Measurements from ENCODE around the gene PAPPA. TPM values are rescaled to one million over a fixed set of nuclear protein-coding genes. Genes with fewer than 3 reads are reported as not detected.

Gene PAPPA
- total RNA-seq, 1 donor: 56.5 TPM

GRCh38 chr9:116287721-116288120, 134.1 kb downstream of the PAPPA start:
- peak overlapping the region; percentile 75 for H3K27ac ChIP-seq (ENCODE audit: low read depth, low read length)
- peak overlapping the region; percentile 36 for H3K4me2 ChIP-seq (ENCODE audit: insufficient read depth, low read length)
- no peak for DNase-seq (ENCODE audit: insufficient read length, low spot score, missing footprints)
- TF ChIP-seq, protein P1, sequence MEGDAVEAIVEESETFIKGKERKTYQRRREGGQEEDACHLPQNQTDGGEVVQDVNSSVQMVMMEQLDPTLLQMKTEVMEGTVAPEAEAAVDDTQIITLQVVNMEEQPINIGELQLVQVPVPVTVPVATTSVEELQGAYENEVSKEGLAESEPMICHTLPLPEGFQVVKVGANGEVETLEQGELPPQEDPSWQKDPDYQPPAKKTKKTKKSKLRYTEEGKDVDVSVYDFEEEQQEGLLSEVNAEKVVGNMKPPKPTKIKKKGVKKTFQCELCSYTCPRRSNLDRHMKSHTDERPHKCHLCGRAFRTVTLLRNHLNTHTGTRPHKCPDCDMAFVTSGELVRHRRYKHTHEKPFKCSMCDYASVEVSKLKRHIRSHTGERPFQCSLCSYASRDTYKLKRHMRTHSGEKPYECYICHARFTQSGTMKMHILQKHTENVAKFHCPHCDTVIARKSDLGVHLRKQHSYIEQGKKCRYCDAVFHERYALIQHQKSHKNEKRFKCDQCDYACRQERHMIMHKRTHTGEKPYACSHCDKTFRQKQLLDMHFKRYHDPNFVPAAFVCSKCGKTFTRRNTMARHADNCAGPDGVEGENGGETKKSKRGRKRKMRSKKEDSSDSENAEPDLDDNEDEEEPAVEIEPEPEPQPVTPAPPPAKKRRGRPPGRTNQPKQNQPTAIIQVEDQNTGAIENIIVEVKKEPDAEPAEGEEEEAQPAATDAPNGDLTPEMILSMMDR (IDR thresholded peaks at IDR 0.05; ENCODE audit: extremely low read depth, low read depth, low read length): no peak
- H3K9me3 ChIP-seq (ENCODE audit: low read depth, low read length): no peaks in the 10 kb centered on the region
- H3K27me3 ChIP-seq (ENCODE audit: insufficient read depth, low read length): no peaks in the 10 kb centered on the region
- H3K79me2 ChIP-seq (ENCODE audit: insufficient read depth, low read length): no peaks in the 10 kb centered on the region
- H3K4me3 ChIP-seq (ENCODE audit: insufficient read depth, low read length): no peak overlapping the region
- H2AFZ ChIP-seq (ENCODE audit: low read length): no peak overlapping the region
- H4K20me1 ChIP-seq (ENCODE audit: insufficient read depth, low read length): no peaks in the 10 kb centered on the region
- no peaks in the 10 kb centered on the region for H3K36me3 ChIP-seq (ENCODE audit: insufficient read depth, low read length)
- peaks cover 26% of the 10 kb centered on the region for H3K4me1 ChIP-seq (ENCODE audit: insufficient read depth, low read length)

GRCh38 chr9:116288658-116289057, 135.1 kb downstream of the PAPPA start:
- Histone ChIP-seq H2AFZ (ENCODE audit: low read length) (no peak overlapping the region), H3K4me3 (ENCODE audit: insufficient read depth, low read length) (peak overlapping the region; percentile 29), H4K20me1 (ENCODE audit: insufficient read depth, low read length) (no peaks in the 10 kb centered on the region), H3K4me2 (ENCODE audit: insufficient read depth, low read length) (peak overlapping the region; percentile 76), H3K4me1 (ENCODE audit: insufficient read depth, low read length) (peaks cover 26% of the 10 kb centered on the region), H3K79me2 (ENCODE audit: insufficient read depth, low read length) (no peaks in the 10 kb centered on the region), H3K9me3 (ENCODE audit: low read depth, low read length) (no peaks in the 10 kb centered on the region), H3K27me3 (ENCODE audit: insufficient read depth, low read length) (no peaks in the 10 kb centered on the region), H3K27ac (ENCODE audit: low read depth, low read length) (peak overlapping the region; percentile 58), H3K36me3 (ENCODE audit: insufficient read depth, low read length) (no peaks in the 10 kb centered on the region)
- DNase-seq (ENCODE audit: insufficient read length, low spot score, missing footprints): peak; percentile 83
- TF ChIP-seq, protein P1 (IDR thresholded peaks at IDR 0.05; ENCODE audit: extremely low read depth, low read depth, low read length): no peak

DNA sequence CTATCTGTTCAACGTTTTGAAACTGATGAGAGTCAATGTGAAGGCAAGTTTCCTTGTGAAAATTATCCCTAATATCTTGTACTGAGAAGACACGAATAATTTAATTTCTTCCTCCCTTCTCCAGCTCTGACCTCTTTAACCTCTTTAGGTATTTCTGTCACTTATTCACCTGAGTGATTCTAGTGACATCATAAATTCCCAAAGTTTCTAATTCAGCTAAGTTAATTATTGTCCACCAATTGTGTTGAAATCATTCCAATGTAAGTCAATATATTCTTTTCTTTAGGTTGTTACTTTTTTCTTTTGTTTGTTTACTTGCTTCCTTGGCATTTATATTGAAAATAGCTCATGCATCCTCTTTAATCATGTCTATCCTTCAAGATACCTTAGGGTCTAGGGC, 143.8 kb downstream of the PAPPA start:
- no peak overlapping the region for H3K4me2 ChIP-seq (ENCODE audit: insufficient read depth, low read length)
- no peaks in the 10 kb centered on the region for H3K79me2 ChIP-seq (ENCODE audit: insufficient read depth, low read length)
- no peaks in the 10 kb centered on the region for H4K20me1 ChIP-seq (ENCODE audit: insufficient read depth, low read length)
- TF ChIP-seq, protein P1 (IDR thresholded peaks at IDR 0.05; ENCODE audit: extremely low read depth, low read depth, low read length): no peak
- no peaks in the 10 kb centered on the region for H3K27me3 ChIP-seq (ENCODE audit: insufficient read depth, low read length)
- no peak overlapping the region for H3K4me3 ChIP-seq (ENCODE audit: insufficient read depth, low read length)
- no peaks in the 10 kb centered on the region for H3K4me1 ChIP-seq (ENCODE audit: insufficient read depth, low read length)
- H3K27ac ChIP-seq (ENCODE audit: low read depth, low read length): no peak overlapping the region
- H3K36me3 ChIP-seq (ENCODE audit: insufficient read depth, low read length): no peaks in the 10 kb centered on the region
- no peak for DNase-seq (ENCODE audit: insufficient read length, low spot score, missing footprints)
- no peaks in the 10 kb centered on the region for H3K9me3 ChIP-seq (ENCODE audit: low read depth, low read length)
- H2AFZ ChIP-seq (ENCODE audit: low read length): no peak overlapping the region

GRCh38 chr9:116298249-116298648, 144.7 kb downstream of the PAPPA start:
- Histone ChIP-seq H3K27ac (ENCODE audit: low read depth, low read length) (no peak overlapping the region), H3K36me3 (ENCODE audit: insufficient read depth, low read length) (peaks cover 8% of the 10 kb centered on the region), H3K4me2 (ENCODE audit: insufficient read depth, low read length) (no peak overlapping the region), H3K79me2 (ENCODE audit: insufficient read depth, low read length) (no peaks in the 10 kb centered on the region), H3K9me3 (ENCODE audit: low read depth, low read length) (no peaks in the 10 kb centered on the region), H3K4me3 (ENCODE audit: insufficient read depth, low read length) (no peak overlapping the region), H2AFZ (ENCODE audit: low read length) (no peak overlapping the region), H4K20me1 (ENCODE audit: insufficient read depth, low read length) (no peaks in the 10 kb centered on the region), H3K4me1 (ENCODE audit: insufficient read depth, low read length) (peaks cover 1% of the 10 kb centered on the region), H3K27me3 (ENCODE audit: insufficient read depth, low read length) (no peaks in the 10 kb centered on the region)
- TF ChIP-seq, protein P1 (IDR thresholded peaks at IDR 0.05; ENCODE audit: extremely low read depth, low read depth, low read length): no peak
- DNase-seq (ENCODE audit: insufficient read length, low spot score, missing footprints): no peak
